Esophagus squamous epithelium (tissue), 5 donors: Measurements from ENCODE around the gene PARM1. TPM values are rescaled to one million over a fixed set of nuclear protein-coding genes. Genes with fewer than 3 reads are reported as not detected.

Experiments
- DNase-seq: peaks from one replicate; lab custom pipeline; 2025; lab: John Stamatoyannopoulos, UW
- H3K27ac ChIP-seq, 4 donors: fragments of 200-600 bp; sonication (generic); one replicate each; pipeline ENCODE4 v1.5.1; 2016 to 2019; ENCODE audit warnings: mild to moderate bottlenecking in 1 of 4
- H3K27me3 ChIP-seq, 4 donors: fragments of 200-600 bp; sonication (generic); 1 replicate in 3 of 4; 2 replicates in 1 of 4; pipeline versions ENCODE4 v1.5.1 to v1.6.0; 2017 to 2021; ENCODE audit warnings: antibody characterized with exemption in 1 of 4
- H3K36me3 ChIP-seq, 3 donors: fragments of 200-600 bp; sonication (generic); one replicate each; pipeline ENCODE4 v1.5.1; 2016 to 2019
- H3K4me1 ChIP-seq, 3 donors: fragments of 200-600 bp; sonication (generic); one replicate each; pipeline ENCODE4 v1.5.1; 2017 to 2019
- H3K4me3 ChIP-seq, 4 donors: fragments of 200-600 bp; sonication (generic); 1 replicate in 3 of 4; 2 replicates in 1 of 4; pipeline ENCODE4 v1.5.1; 2016 to 2019; ENCODE audit warnings: mild to moderate bottlenecking in 2 of 4, moderate library complexity in 1 of 4
- H3K9me3 ChIP-seq, 3 donors: fragments of 200-600 bp; sonication (generic); one replicate each; pipeline ENCODE4 v1.5.1; 2016 to 2019
- POLR2A ChIP-seq, 4 donors: fragments of 450-650 bp; IDR thresholded peaks; one replicate each; pipeline ENCODE4 v1.6.1; 2017; ENCODE audit warnings: antibody characterized with exemption in 4 of 4, mild to moderate bottlenecking in 4 of 4, moderate library complexity in 3 of 4
- WGBS, 2 donors: methylation state at CpG; one replicate each; pipeline ENCODE4 v1.1.5; 2018; 5-methylcytosine and 5-hydroxymethylcytosine counted together
- intact Hi-C: fragments of 100-400 bp; cut with DNase I; formaldehyde crosslinking; loops from one replicate; pipeline ENCODE4 v1.15.0; 2022
- total RNA-seq, 4 donors: library from RNA; depleted of rRNA; stranded (reverse); fragments of >200 nt; gene quantifications; one replicate each; pipeline ENCODE4 v1.1.0, GENCODE V29; 2016
- TF ChIP-seq, protein P1 (sequence below), 6 experiments: fragments of 450-650 bp in 4 of 6; fragments of 200-600 bp in 2 of 6; sonication (generic) in 2 of 6; IDR thresholded peaks; one replicate each; pipeline ENCODE4 v1.5.1; 2016 to 2019; ENCODE audit warnings: antibody characterized with exemption in 6 of 6, mild to moderate bottlenecking in 4 of 6, moderate library complexity in 4 of 6
- donor health status: DM: yes; HTN: yes; CAD: no.

The PARM1 gene
- total RNA-seq, 4 donors from 2014 or later = 1.9 to 10.3 (median 4.4) TPM

DNA sequence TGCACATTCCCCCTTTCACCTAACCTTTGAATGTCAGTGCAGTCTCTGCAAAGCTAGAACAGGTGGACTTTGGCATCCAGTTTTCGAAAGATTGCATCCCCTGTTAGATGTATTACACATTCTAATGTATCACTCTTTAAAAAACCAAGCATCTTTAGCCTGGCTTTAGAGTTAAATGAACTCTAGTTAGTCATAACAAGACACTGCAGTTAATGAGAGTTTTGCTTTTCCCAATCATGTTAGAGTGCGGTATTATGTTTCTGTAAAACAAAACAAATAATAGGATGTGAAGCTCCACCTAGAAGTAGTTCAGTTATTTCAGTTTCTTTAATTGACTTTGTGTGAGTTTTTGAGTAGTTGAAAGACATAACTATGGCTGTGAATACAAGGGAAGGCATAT, 42.2 kb downstream of the PARM1 start:
- Histone ChIP-seq H3K27me3 (no peaks in the 10 kb centered on the region), H3K4me3 (no peak overlapping the region), H3K36me3 (no peaks in the 10 kb centered on the region), H3K9me3 (peaks cover 0 to 11% (median 7%) of the 10 kb centered on the region in 3 donors), H3K27ac (no peak overlapping the region), H3K4me1 (no peaks in the 10 kb centered on the region)
- TF ChIP-seq, protein P1, sequence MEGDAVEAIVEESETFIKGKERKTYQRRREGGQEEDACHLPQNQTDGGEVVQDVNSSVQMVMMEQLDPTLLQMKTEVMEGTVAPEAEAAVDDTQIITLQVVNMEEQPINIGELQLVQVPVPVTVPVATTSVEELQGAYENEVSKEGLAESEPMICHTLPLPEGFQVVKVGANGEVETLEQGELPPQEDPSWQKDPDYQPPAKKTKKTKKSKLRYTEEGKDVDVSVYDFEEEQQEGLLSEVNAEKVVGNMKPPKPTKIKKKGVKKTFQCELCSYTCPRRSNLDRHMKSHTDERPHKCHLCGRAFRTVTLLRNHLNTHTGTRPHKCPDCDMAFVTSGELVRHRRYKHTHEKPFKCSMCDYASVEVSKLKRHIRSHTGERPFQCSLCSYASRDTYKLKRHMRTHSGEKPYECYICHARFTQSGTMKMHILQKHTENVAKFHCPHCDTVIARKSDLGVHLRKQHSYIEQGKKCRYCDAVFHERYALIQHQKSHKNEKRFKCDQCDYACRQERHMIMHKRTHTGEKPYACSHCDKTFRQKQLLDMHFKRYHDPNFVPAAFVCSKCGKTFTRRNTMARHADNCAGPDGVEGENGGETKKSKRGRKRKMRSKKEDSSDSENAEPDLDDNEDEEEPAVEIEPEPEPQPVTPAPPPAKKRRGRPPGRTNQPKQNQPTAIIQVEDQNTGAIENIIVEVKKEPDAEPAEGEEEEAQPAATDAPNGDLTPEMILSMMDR (IDR thresholded peaks at IDR 0.05) = no peak
- TF ChIP-seq POLR2A (IDR thresholded peaks at IDR 0.05) = no peak
- intact Hi-C loops = no loop called here
- DNase-seq = no peak
- 89 to 92% methylated on average over 2 of the region's 2 CpGs for WGBS, 2 donors

DNA sequence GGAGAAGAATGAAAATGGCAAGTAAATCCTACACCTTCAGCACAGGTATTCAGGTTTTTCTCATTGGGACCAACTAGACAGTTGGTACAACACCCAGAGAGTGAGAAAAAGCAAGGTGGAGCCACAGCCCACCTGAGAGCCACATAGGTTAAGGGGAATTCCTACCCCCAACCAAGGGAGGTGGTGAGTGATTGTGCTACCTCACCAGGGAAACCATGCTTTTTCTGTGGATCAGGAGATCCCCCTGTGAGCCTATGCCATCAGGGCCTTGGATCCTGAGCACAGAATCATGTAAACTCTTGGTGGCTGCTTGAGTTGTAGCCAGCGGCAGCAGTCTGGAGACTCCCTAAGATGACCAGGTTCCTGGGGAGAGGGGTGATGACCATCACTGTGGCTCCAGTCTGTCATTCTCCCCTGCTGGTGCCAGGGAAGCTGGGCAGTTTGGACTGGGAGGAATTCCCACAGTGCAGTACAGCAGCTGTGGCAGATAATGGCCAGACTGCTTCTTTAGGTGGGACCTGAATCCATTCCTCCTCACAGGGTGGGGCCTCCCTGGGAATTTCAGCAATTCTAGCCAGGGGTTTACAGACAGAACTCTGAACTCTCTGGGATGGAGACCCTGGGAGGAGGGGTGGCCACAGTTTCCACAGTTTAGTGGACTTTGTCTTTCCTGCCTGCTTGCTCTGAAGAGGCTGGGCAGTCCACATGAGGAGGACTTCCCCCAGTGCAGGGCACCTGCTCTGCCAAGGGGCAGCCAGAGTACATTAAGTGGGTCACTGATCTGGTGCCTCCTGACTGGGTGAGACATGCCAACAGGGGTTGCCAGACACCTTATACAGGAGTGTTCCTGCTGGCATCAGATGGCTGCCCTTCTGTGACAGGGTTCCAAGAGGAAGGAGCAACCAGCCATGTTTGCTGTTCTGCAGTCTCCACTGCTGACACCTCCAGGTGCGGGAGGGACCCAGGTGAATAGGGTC, 43.2 kb downstream of the PARM1 start:
- TF ChIP-seq, protein P1 (IDR thresholded peaks at IDR 0.05) = no peak
- TF ChIP-seq POLR2A (IDR thresholded peaks at IDR 0.05) = no peak
- DNase-seq = no peak
- H3K27ac ChIP-seq = no peak overlapping the region
- H3K9me3 ChIP-seq = peaks cover 0 to 11% (median 7%) of the 10 kb centered on the region in 3 donors
- intact Hi-C loops = no loop called here
- 94% methylated on average over 2 of the region's 2 CpGs; no CpG with 5 or more reads in 1 of the 2 donors for WGBS, 2 donors
- no peaks in the 10 kb centered on the region for H3K4me1 ChIP-seq
- H3K36me3 ChIP-seq = no peaks in the 10 kb centered on the region
- no peaks in the 10 kb centered on the region for H3K27me3 ChIP-seq
- H3K4me3 ChIP-seq = no peak overlapping the region

DNA sequence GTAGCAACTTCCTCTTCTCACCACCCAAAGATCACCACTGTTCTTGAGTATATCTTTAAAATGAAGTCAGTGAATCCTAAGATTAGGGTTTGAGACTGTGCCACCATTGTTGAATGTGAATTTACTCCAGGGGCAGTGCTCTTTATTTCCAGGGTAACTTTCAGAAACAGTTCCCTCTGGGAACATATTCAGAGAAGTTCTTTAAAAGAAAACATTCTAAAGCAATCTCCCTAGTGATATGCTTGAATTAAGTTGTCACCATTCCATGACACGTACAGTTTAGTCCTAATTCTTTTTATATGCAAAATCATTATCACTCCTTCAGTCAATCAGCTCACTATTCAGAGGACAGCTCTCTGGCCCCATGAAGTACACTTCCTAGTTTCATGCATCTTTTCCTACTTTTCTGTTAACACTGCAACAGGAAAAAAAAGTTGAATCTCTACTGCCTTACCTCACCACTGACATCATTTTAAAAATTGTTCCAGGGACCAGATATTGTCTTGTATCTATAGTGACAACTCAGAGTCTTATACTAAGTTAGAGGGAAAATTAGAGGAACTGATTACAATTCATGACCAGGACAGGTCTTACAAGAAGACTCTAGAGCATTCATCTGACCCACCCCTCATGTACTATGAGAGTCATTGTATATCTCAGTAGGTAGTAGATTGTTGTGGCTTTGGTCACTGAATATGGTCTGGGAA, 49.8 kb downstream of the PARM1 start:
- intact Hi-C loops = no loop called here
- WGBS, 2 donors = 25 to 40% methylated on average over 1 of the region's 1 CpG
- no peak for DNase-seq
- no peak overlapping the region for H3K27ac ChIP-seq
- H3K27me3 ChIP-seq = no peaks in the 10 kb centered on the region
- peaks cover 0 to 11% (median 7%) of the 10 kb centered on the region in 3 donors for H3K9me3 ChIP-seq
- H3K4me1 ChIP-seq = no peaks in the 10 kb centered on the region
- TF ChIP-seq, protein P1 (IDR thresholded peaks at IDR 0.05) = no peak
- no peak for TF ChIP-seq POLR2A (IDR thresholded peaks at IDR 0.05)
- H3K36me3 ChIP-seq = no peaks in the 10 kb centered on the region
- no peak overlapping the region for H3K4me3 ChIP-seq

DNA sequence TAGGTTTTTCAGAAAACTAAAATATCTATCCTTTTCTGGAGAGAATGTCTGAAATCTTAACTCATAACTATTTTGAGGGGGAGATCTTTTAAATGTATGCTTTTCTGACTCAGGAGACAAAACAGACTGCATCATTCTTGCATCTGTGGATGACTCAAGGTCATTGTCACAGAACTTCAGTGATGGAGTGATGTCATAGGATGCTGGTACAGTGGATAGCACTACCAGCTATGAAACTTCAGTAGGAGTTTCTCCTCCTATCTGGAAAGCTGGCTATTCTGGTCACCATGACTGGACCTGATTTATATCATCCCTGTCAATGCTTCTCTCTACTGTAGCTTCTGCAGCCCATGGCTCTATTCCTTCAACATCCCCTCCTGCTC, 50.3 kb downstream of the PARM1 start:
- intact Hi-C loops = no loop called here
- Histone ChIP-seq H3K4me1 (no peaks in the 10 kb centered on the region), H3K27ac (no peak overlapping the region), H3K4me3 (no peak overlapping the region), H3K27me3 (no peaks in the 10 kb centered on the region), H3K9me3 (peaks cover 0 to 6% (median 5%) of the 10 kb centered on the region in 3 donors), H3K36me3 (no peaks in the 10 kb centered on the region)
- DNase-seq = no peak
- TF ChIP-seq, protein P1 (IDR thresholded peaks at IDR 0.05) = no peak
- TF ChIP-seq POLR2A (IDR thresholded peaks at IDR 0.05) = no peak
